HAP-1 (cell line): Measurements from ENCODE around the gene ABCC1.

ENCODE experiments used
- DNase-seq, 2 experiments: peaks; one replicate each; pipeline ENCODE4 v3.0.0-alpha.2; 2016 to 2020; ENCODE audit warnings: low spot score in 2 of 2
- H3K27me3 ChIP-seq: fragments of 250-450 bp; sonication (Bioruptor Pico); 2 replicates; pipeline ENCODE4 v1.5.1; 2020; ENCODE audit warnings: low read depth, mild to moderate bottlenecking, moderate library complexity
- H3K36me3 ChIP-seq: fragments of 250-450 bp; sonication (Bioruptor Pico); replicated peaks from 2 replicates; pipeline ENCODE4 v1.5.1; 2020; ENCODE audit warnings: mild to moderate bottlenecking
- H3K4me1 ChIP-seq: fragments of 250-450 bp; sonication (Bioruptor Pico); 2 replicates; pipeline ENCODE4 v1.5.1; 2020; ENCODE audit warnings: mild to moderate bottlenecking
- H3K4me3 ChIP-seq: fragments of 250-450 bp; sonication (Bioruptor Pico); 2 replicates; pipeline ENCODE4 v1.5.1; 2020; ENCODE audit warnings: mild to moderate bottlenecking, moderate library complexity
- H3K9me3 ChIP-seq: fragments of 250-450 bp; sonication (Bioruptor Pico); 2 replicates; pipeline ENCODE4 v1.5.1; 2020; ENCODE audit warnings: mild to moderate bottlenecking, moderate library complexity
- in situ Hi-C: fragments of 300-500 bp; cut with MboI; formaldehyde crosslinking; loops from 3 replicates; pipeline ENCODE4 v1.14.3; 2020; ENCODE audit warnings: low sequenced_read_pairs, inconsistent platforms, mixed read lengths

The ABCC1 gene

GRCh38 chr16:16052916-16053315 lies 103.5 kb downstream of the ABCC1 start:
- in situ Hi-C loops: no loop called here

GRCh38 chr16:16057102-16057501 lies 107.7 kb downstream of the ABCC1 start:
- no peak overlapping the region for H3K4me3 ChIP-seq
- in situ Hi-C loops: no loop called here
- no peak for DNase-seq
- H3K4me1 ChIP-seq: no peaks in the 10 kb centered on the region
- H3K9me3 ChIP-seq: no peaks in the 10 kb centered on the region
- H3K27me3 ChIP-seq: no peaks in the 10 kb centered on the region
- H3K36me3 ChIP-seq: peaks cover 48% of the 10 kb centered on the region

More at GRCh38 chr16:16052916-16053315, 103.5 kb downstream of the ABCC1 start:
- Histone ChIP-seq H3K36me3 (peaks cover 55% of the 10 kb centered on the region), H3K9me3 (no peaks in the 10 kb centered on the region), H3K4me3 (no peak overlapping the region), H3K27me3 (no peaks in the 10 kb centered on the region), H3K4me1 (no peaks in the 10 kb centered on the region)
- no peak for DNase-seq

GRCh38 chr16:16059160-16059559 lies 109.7 kb downstream of the ABCC1 start:
- Histone ChIP-seq H3K27me3 (no peaks in the 10 kb centered on the region), H3K4me1 (no peaks in the 10 kb centered on the region), H3K9me3 (no peaks in the 10 kb centered on the region), H3K4me3 (no peak overlapping the region), H3K36me3 (peaks cover 53% of the 10 kb centered on the region)
- in situ Hi-C loops: no loop called here
- no peak for DNase-seq

GRCh38 chr16:16059895-16060590 lies 110.6 kb downstream of the ABCC1 start:
- H3K4me3 ChIP-seq: no peak overlapping the region
- no peak for DNase-seq
- in situ Hi-C loops: no loop called here
- no peaks in the 10 kb centered on the region for H3K9me3 ChIP-seq
- no peaks in the 10 kb centered on the region for H3K4me1 ChIP-seq
- H3K36me3 ChIP-seq: peaks cover 50% of the 10 kb centered on the region
- no peaks in the 10 kb centered on the region for H3K27me3 ChIP-seq

- no peak overlapping the region for H3K4me3 ChIP-seq
- no peaks in the 10 kb centered on the region for H3K4me1 ChIP-seq
- in situ Hi-C loops: no loop called here
- no peaks in the 10 kb centered on the region for H3K9me3 ChIP-seq
- peaks cover 47% of the 10 kb centered on the region for H3K36me3 ChIP-seq
- no peaks in the 10 kb centered on the region for H3K27me3 ChIP-seq
- no peak for DNase-seq
Measured at GRCh38 chr16:16062023-16062937, 112.9 kb downstream of the ABCC1 start.

- Histone ChIP-seq H3K9me3 (no peaks in the 10 kb centered on the region), H3K4me3 (no peak overlapping the region), H3K27me3 (no peaks in the 10 kb centered on the region), H3K4me1 (no peaks in the 10 kb centered on the region), H3K36me3 (peaks cover 39% of the 10 kb centered on the region)
- DNase-seq: no peak
- in situ Hi-C loops: no loop called here
Measured at GRCh38 chr16:16063683-16064082, 114.3 kb downstream of the ABCC1 start.

- no peaks in the 10 kb centered on the region for H3K9me3 ChIP-seq
- H3K36me3 ChIP-seq: peaks cover 37% of the 10 kb centered on the region
- no peaks in the 10 kb centered on the region for H3K4me1 ChIP-seq
- no peak for DNase-seq
- no peak overlapping the region for H3K4me3 ChIP-seq
- H3K27me3 ChIP-seq: no peaks in the 10 kb centered on the region
- in situ Hi-C loops: no loop called here
Measured at GRCh38 chr16:16064874-16065384, 115.5 kb downstream of the ABCC1 start.

- no peak for DNase-seq
- Histone ChIP-seq H3K4me1 (no peaks in the 10 kb centered on the region), H3K36me3 (peaks cover 39% of the 10 kb centered on the region), H3K4me3 (no peak overlapping the region), H3K27me3 (no peaks in the 10 kb centered on the region), H3K9me3 (no peaks in the 10 kb centered on the region)
- in situ Hi-C loops: no loop called here
Measured at GRCh38 chr16:16067127-16067526, 117.7 kb downstream of the ABCC1 start.

GRCh38 chr16:16071631-16072244 lies 122.3 kb downstream of the ABCC1 start:
- in situ Hi-C loops: no loop called here
- Histone ChIP-seq H3K4me1 (no peaks in the 10 kb centered on the region), H3K36me3 (peaks cover 43% of the 10 kb centered on the region)

GRCh38 chr16:16073001-16073545 lies 123.7 kb downstream of the ABCC1 start:
- no peaks in the 10 kb centered on the region for H3K4me1 ChIP-seq
- no peaks in the 10 kb centered on the region for H3K9me3 ChIP-seq
- no peak for DNase-seq
- no peak overlapping the region for H3K4me3 ChIP-seq
- in situ Hi-C loops: no loop called here
- peaks cover 50% of the 10 kb centered on the region for H3K36me3 ChIP-seq
- H3K27me3 ChIP-seq: no peaks in the 10 kb centered on the region

More at GRCh38 chr16:16071631-16072244, 122.3 kb downstream of the ABCC1 start:
- DNase-seq: no peak
- no peaks in the 10 kb centered on the region for H3K27me3 ChIP-seq
- no peaks in the 10 kb centered on the region for H3K9me3 ChIP-seq
- no peak overlapping the region for H3K4me3 ChIP-seq

GRCh38 chr16:16073891-16074881 lies 124.8 kb downstream of the ABCC1 start:
- no peaks in the 10 kb centered on the region for H3K27me3 ChIP-seq
- DNase-seq: no peak
- H3K36me3 ChIP-seq: peaks cover 47% of the 10 kb centered on the region
- in situ Hi-C loops: no loop called here
- no peak overlapping the region for H3K4me3 ChIP-seq
- H3K4me1 ChIP-seq: no peaks in the 10 kb centered on the region
- no peaks in the 10 kb centered on the region for H3K9me3 ChIP-seq

GRCh38 chr16:16075488-16076422 lies 126.3 kb downstream of the ABCC1 start:
- H3K27me3 ChIP-seq: no peaks in the 10 kb centered on the region
- no peaks in the 10 kb centered on the region for H3K9me3 ChIP-seq
- H3K4me1 ChIP-seq: no peaks in the 10 kb centered on the region
- peaks cover 48% of the 10 kb centered on the region for H3K36me3 ChIP-seq
- no peak for DNase-seq
- in situ Hi-C loops: no loop called here
- no peak overlapping the region for H3K4me3 ChIP-seq
